Activated CD8-positive, alpha-beta memory T cell treated with anti-CD3 and anti-CD28 coated beads, Interleukin-2, amount 50 U/mL, for 4 hours (primary cell): Measurements from ENCODE around the gene CEP63.
A peak's percentile ranks its signal among the peaks of the same experiment; 100 is the strongest.
"Not testable (repeated sequence)": the region's sequence is repeated elsewhere in the genome, so short reads cannot be mapped to it uniquely, and the experiment has no call there.

Source experiments
- DNase-seq: peaks from one replicate; pipeline ENCODE4 v3.0.0-alpha.2; 2020

Gene CEP63

GRCh38 chr3:134590766-134591165, 104.9 kb downstream of the CEP63 start:
- DNase-seq = no peak

- no peak for DNase-seq
Measured at GRCh38 chr3:134592806-134593205, 106.9 kb downstream of the CEP63 start.

- DNase-seq = no peak
Measured at GRCh38 chr3:134594331-134594741, 108.5 kb downstream of the CEP63 start.

- not testable (repeated sequence) for DNase-seq
Measured at GRCh38 chr3:134594986-134595385, 109.1 kb downstream of the CEP63 start.

GRCh38 chr3:134597390-134597970, 111.6 kb downstream of the CEP63 start:
- DNase-seq = no peak

- no peak for DNase-seq
Measured at GRCh38 chr3:134598763-134599545, 113.1 kb downstream of the CEP63 start.

GRCh38 chr3:134600206-134600605, 114.3 kb downstream of the CEP63 start:
- no peak for DNase-seq

- DNase-seq = peak; percentile 59
Measured at GRCh38 chr3:134600685-134601463, 115.0 kb downstream of the CEP63 start.

GRCh38 chr3:134601539-134602439, 115.9 kb downstream of the CEP63 start:
- DNase-seq = no peak

- DNase-seq = no peak
Measured at GRCh38 chr3:134602440-134602814, 116.6 kb downstream of the CEP63 start.

GRCh38 chr3:134603480-134603879, 117.6 kb downstream of the CEP63 start:
- DNase-seq = no peak

- DNase-seq = no peak
Measured at GRCh38 chr3:134603956-134604355, 118.1 kb downstream of the CEP63 start.

GRCh38 chr3:134605556-134605955, 119.7 kb downstream of the CEP63 start:
- DNase-seq = no peak

- DNase-seq = no peak
Measured at GRCh38 chr3:134606033-134607025, 120.5 kb downstream of the CEP63 start.

GRCh38 chr3:134607054-134608022, 121.5 kb downstream of the CEP63 start:
- no peak for DNase-seq

GRCh38 chr3:134608023-134608770, 122.3 kb downstream of the CEP63 start:
- DNase-seq = no peak

GRCh38 chr3:134608771-134609435, 123.0 kb downstream of the CEP63 start:
- DNase-seq = no peak

- no peak for DNase-seq
Measured at GRCh38 chr3:134609821-134610431, 124.1 kb downstream of the CEP63 start.
